ENCODE data around the gene ADGRD1.
"Not testable (repeated sequence)": the region's sequence is repeated elsewhere in the genome, so short reads cannot be mapped to it uniquely, and the experiment has no call there.

Gene ADGRD1

GRCh38 chr12:130988261-130988660, 34.6 kb downstream of the ADGRD1 start:
- DNase-seq = no peak

- DNase-seq = no peak
Observed at GRCh38 chr12:130988751-130989150, 35.0 kb downstream of the ADGRD1 start.

- DNase-seq = no peak
Observed at GRCh38 chr12:130989391-130989790, 35.7 kb downstream of the ADGRD1 start.

- DNase-seq = no peak
Observed at GRCh38 chr12:130990034-130990433, 36.3 kb downstream of the ADGRD1 start.

- DNase-seq = no peak
Observed at GRCh38 chr12:130992448-130992847, 38.7 kb downstream of the ADGRD1 start.

GRCh38 chr12:130992979-130993538, 39.4 kb downstream of the ADGRD1 start:
- no peak for DNase-seq

- no peak for DNase-seq
Observed at GRCh38 chr12:130993759-130994670, 40.3 kb downstream of the ADGRD1 start.

GRCh38 chr12:130994821-130995375, 41.2 kb downstream of the ADGRD1 start:
- no peak for DNase-seq

GRCh38 chr12:130995386-130995969, 41.8 kb downstream of the ADGRD1 start:
- not testable (repeated sequence) for DNase-seq

GRCh38 chr12:130998136-130998535, 44.4 kb downstream of the ADGRD1 start:
- no peak for DNase-seq

- DNase-seq = no peak
Observed at GRCh38 chr12:131000000-131000486, 46.3 kb downstream of the ADGRD1 start.

- no peak for DNase-seq
Observed at GRCh38 chr12:131001493-131001892, 47.8 kb downstream of the ADGRD1 start.

GRCh38 chr12:131002216-131002631, 48.5 kb downstream of the ADGRD1 start:
- DNase-seq = no peak

GRCh38 chr12:131003036-131003715, 49.5 kb downstream of the ADGRD1 start:
- no peak for DNase-seq

- DNase-seq = no peak
Observed at GRCh38 chr12:131003716-131004045, 50.0 kb downstream of the ADGRD1 start.

GRCh38 chr12:131004166-131004565, 50.5 kb downstream of the ADGRD1 start:
- DNase-seq = no peak

- no peak for DNase-seq
Observed at GRCh38 chr12:131005161-131006035, 51.7 kb downstream of the ADGRD1 start.

- DNase-seq = no peak
Observed at GRCh38 chr12:131006036-131006735, 52.5 kb downstream of the ADGRD1 start.

GRCh38 chr12:131007031-131007739, 53.5 kb downstream of the ADGRD1 start:
- DNase-seq = no peak

- no peak for DNase-seq
Observed at GRCh38 chr12:131007740-131008117, 54.0 kb downstream of the ADGRD1 start.

All from fibroblast of skin of right biceps (primary cell).